HL-60 (cell line): ENCODE results near the gene SLC4A1.

Experiments used
- POLR2AphosphoS5 ChIP-seq: IDR thresholded peaks from 2 replicates; pipeline ENCODE4 v1.6.1; 2012; ENCODE audit warnings: low read depth
- REST ChIP-seq: IDR thresholded peaks from 2 replicates; pipeline ENCODE4 v1.6.1; 2012; ENCODE audit warnings: low read depth; ENCODE audit not compliant: insufficient replicate concordance
- TF ChIP-seq, protein P1 (sequence below): IDR thresholded peaks from one replicate; pipeline ENCODE4 v1.5.1; 2011; ENCODE audit warnings: low read length, control low read depth, inconsistent platforms; ENCODE audit not compliant: insufficient read depth

GRCh38 chr17:44308865-44309264, 40.9 kb upstream of the SLC4A1 start:
- TF ChIP-seq, protein P1, sequence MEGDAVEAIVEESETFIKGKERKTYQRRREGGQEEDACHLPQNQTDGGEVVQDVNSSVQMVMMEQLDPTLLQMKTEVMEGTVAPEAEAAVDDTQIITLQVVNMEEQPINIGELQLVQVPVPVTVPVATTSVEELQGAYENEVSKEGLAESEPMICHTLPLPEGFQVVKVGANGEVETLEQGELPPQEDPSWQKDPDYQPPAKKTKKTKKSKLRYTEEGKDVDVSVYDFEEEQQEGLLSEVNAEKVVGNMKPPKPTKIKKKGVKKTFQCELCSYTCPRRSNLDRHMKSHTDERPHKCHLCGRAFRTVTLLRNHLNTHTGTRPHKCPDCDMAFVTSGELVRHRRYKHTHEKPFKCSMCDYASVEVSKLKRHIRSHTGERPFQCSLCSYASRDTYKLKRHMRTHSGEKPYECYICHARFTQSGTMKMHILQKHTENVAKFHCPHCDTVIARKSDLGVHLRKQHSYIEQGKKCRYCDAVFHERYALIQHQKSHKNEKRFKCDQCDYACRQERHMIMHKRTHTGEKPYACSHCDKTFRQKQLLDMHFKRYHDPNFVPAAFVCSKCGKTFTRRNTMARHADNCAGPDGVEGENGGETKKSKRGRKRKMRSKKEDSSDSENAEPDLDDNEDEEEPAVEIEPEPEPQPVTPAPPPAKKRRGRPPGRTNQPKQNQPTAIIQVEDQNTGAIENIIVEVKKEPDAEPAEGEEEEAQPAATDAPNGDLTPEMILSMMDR: no peak
- TF ChIP-seq POLR2AphosphoS5: no peak
- no peak for TF ChIP-seq REST
